CD14-positive monocyte (primary cell): ENCODE results near the gene EIF4B. TPM values are rescaled to one million over a fixed set of nuclear protein-coding genes. Genes with fewer than 3 reads are reported as not detected.

Experiments
- DNase-seq, 3 donors: peaks; one replicate each; pipeline ENCODE4 v3.0.0-alpha.2; 2011 to 2022
- H2AFZ ChIP-seq: 2 replicates; pipeline ENCODE4 v1.6.0; 2012; ENCODE audit warnings: mild to moderate bottlenecking, low read depth, low read length, inconsistent platforms; ENCODE audit not compliant: insufficient read depth, poor library complexity, severe bottlenecking
- H3K27ac ChIP-seq, 2 donors: 1 replicate in 1 of 2; 2 replicates in 1 of 2; pipeline ENCODE4 v1.5.1; 2012 to 2013; ENCODE audit warnings: low read length in 2 of 2, control low read depth in 1 of 2, inconsistent platforms in 1 of 2, low read depth in 1 of 2, mild to moderate bottlenecking in 1 of 2
- H3K27me3 ChIP-seq, 2 donors: one replicate each; pipeline versions ENCODE4 v1.6.0 to v1.6.1; 2011 to 2013; ENCODE audit warnings: low read length in 2 of 2; ENCODE audit not compliant: control insufficient read depth in 2 of 2, insufficient read depth in 2 of 2
- H3K36me3 ChIP-seq, 2 donors: replicated peaks in 1 of 2; 1 replicate in 1 of 2; 2 replicates in 1 of 2; pipeline versions ENCODE4 v1.5.1 to v1.6.1; 2012 to 2013; ENCODE audit warnings: low read length in 2 of 2, control low read depth in 1 of 2, inconsistent platforms in 1 of 2, mild to moderate bottlenecking in 1 of 2; ENCODE audit not compliant: insufficient read depth in 2 of 2, control insufficient read depth in 1 of 2
- H3K4me1 ChIP-seq, 2 donors: 1 replicate in 1 of 2; 2 replicates in 1 of 2; pipeline versions ENCODE4 v1.5.1 to v1.6.1; 2012 to 2013; ENCODE audit warnings: low read length in 2 of 2, control low read depth in 1 of 2, inconsistent platforms in 1 of 2, mild to moderate bottlenecking in 1 of 2, moderate library complexity in 1 of 2; ENCODE audit not compliant: insufficient read depth in 2 of 2, control insufficient read depth in 1 of 2
- H3K4me2 ChIP-seq: replicated peaks from 2 replicates; pipeline ENCODE3; 2012; ENCODE audit warnings: low read length, moderate library complexity, mild to moderate bottlenecking; ENCODE audit not compliant: poor library complexity, severe bottlenecking; ENCODE audit errors: extremely low read depth
- H3K4me3 ChIP-seq, 3 experiments: fragments of 200-600 bp in 1 of 3; sonication (generic) in 1 of 3; replicated peaks in 1 of 3; 1 replicate in 2 of 3; 2 replicates in 1 of 3; pipeline ENCODE4 v1.5.1; 2011 to 2013; ENCODE audit warnings: low read length in 3 of 3, mild to moderate bottlenecking in 3 of 3, control low read depth in 2 of 3, low read depth in 2 of 3, inconsistent platforms in 1 of 3, moderate library complexity in 1 of 3
- H3K79me2 ChIP-seq: 2 replicates; pipeline ENCODE4 v1.6.0; 2012; ENCODE audit warnings: mild to moderate bottlenecking, control low read depth, inconsistent platforms, low read length, moderate library complexity; ENCODE audit not compliant: insufficient read depth
- H3K9ac ChIP-seq: 2 replicates; pipeline ENCODE4 v1.6.0; 2017; ENCODE audit warnings: low read length, mild to moderate bottlenecking; ENCODE audit not compliant: insufficient read depth, poor library complexity, severe bottlenecking
- H3K9me3 ChIP-seq, 2 donors: replicated peaks in 1 of 2; 1 replicate in 1 of 2; 2 replicates in 1 of 2; pipeline versions ENCODE4 v1.5.1 to v1.6.1; 2012 to 2013; ENCODE audit warnings: low read length in 2 of 2, control low read depth in 1 of 2; ENCODE audit not compliant: control insufficient read depth in 1 of 2, insufficient read depth in 1 of 2
- H4K20me1 ChIP-seq: 2 replicates; pipeline ENCODE4 v1.6.0; 2012; ENCODE audit warnings: mild to moderate bottlenecking, low read length, control low read depth, moderate library complexity; ENCODE audit not compliant: insufficient read depth
- H3K27ac Mint-ChIP-seq, 7 donors: one replicate each; pipeline ENCODE4 v1.8.0; 2020; ENCODE audit warnings: mild to moderate bottlenecking in 7 of 7, mixed read lengths in 7 of 7, moderate library complexity in 6 of 7, inconsistent platforms in 2 of 7
- H3K27me3 Mint-ChIP-seq, 3 donors: one replicate each; pipeline ENCODE4 v1.8.0; 2021 to 2022; ENCODE audit warnings: low read depth in 3 of 3, mild to moderate bottlenecking in 3 of 3, mixed read lengths in 3 of 3, moderate library complexity in 3 of 3, inconsistent platforms in 1 of 3
- H3K36me3 Mint-ChIP-seq, 2 donors: one replicate each; pipeline ENCODE4 v1.8.0; 2020; ENCODE audit warnings: mixed read lengths in 2 of 2, inconsistent platforms in 1 of 2, mild to moderate bottlenecking in 1 of 2
- H3K4me1 Mint-ChIP-seq: one replicate; pipeline ENCODE4 v1.8.0; 2020; ENCODE audit warnings: mild to moderate bottlenecking, mixed read lengths
- H3K4me3 Mint-ChIP-seq, 2 donors: one replicate each; pipeline ENCODE4 v1.8.0; 2020; ENCODE audit warnings: mild to moderate bottlenecking in 2 of 2, mixed read lengths in 2 of 2, moderate library complexity in 1 of 2
- H3K9me3 Mint-ChIP-seq, 7 donors: one replicate each; pipeline ENCODE4 v1.8.0; 2020 to 2022; ENCODE audit warnings: mixed read lengths in 7 of 7, mild to moderate bottlenecking in 6 of 7, moderate library complexity in 6 of 7, inconsistent platforms in 2 of 7
- WGBS: methylation state at CpG from one replicate; pipeline ENCODE4 v1.1.5; 2013; ENCODE audit warnings: missing lambda C conversion rate; ENCODE audit not compliant: insufficient coverage; 5-methylcytosine and 5-hydroxymethylcytosine counted together
- intact Hi-C, 2 donors: fragments of 100-400 bp; cut with micrococcal nuclease; formaldehyde crosslinking; loops; one replicate each; pipeline versions ENCODE4 v1.15.0 to v1.15.1; 2023
- polyA plus RNA-seq, 3 donors: library from polyadenylated mRNA; depleted of rRNA in 1 of 3; unstranded in 2 of 3; stranded (reverse) in 1 of 3; fragments of 300-500 nt in 2 of 3; fragments of >200 nt in 1 of 3; fragmentation: Illumina TruSeq in 2 of 3; gene quantifications; 1 replicate in 2 of 3; 2 replicates in 1 of 3; pipeline ENCODE4 v1.2.3, GENCODE V29; 2012 to 2021
- TF ChIP-seq, protein P1 (sequence below): fragments of 200-600 bp; IDR thresholded peaks from one replicate; pipeline ENCODE4 v1.8.0; 2022; ENCODE audit warnings: antibody characterized with exemption, mild to moderate bottlenecking

The EIF4B gene
- polyA plus RNA-seq, 3 donors, result 41.2 to 185 (median 58.6) TPM

DNA sequence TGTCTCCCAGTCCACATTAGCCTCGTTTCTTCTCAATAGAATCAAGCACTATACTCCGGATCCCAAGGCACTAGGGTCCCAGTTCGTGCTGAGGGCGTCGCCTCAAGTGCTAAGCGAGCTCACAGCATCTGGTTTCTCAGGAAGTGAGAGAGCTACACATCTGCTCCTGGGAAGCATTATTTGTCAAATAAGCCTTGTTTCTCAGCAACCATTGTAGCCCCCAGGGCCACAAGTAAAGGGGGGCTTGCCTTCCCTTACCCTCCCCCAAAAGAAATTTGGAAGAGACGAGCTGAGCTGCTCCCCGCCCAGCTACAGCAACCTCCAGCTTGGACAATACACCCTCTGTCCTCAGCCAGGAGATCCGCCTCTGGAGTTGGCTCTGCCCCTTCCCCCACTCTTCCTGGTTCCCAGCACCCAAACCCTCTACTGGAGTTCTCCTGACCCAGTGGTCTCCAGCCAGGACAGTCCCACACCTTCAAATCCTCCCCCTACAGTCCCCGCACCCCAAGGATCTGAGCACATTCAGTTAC is 37.9 kb downstream of the EIF4B start:
- H3K9ac ChIP-seq, result no peak overlapping the region
- no peaks in the 10 kb centered on the region for H3K9me3 ChIP-seq
- peaks cover 23 to 36% (median 25%) of the 10 kb centered on the region in 3 donors for H3K27me3 Mint-ChIP-seq
- 78% methylated on average over 6 of the region's 10 CpGs for WGBS
- H3K4me3 ChIP-seq, result no peak overlapping the region
- no peak overlapping the region for H3K4me2 ChIP-seq
- intact Hi-C loops, result loop anchor here in 1 of 2 donors (10.0 kb wide), 1 partner anchor 51 kb away; the partner anchor contains the start of gene IGFBP6
- no peaks in the 10 kb centered on the region for H3K79me2 ChIP-seq
- H3K27me3 ChIP-seq, result peaks cover 0 to 18% of the 10 kb centered on the region in 2 donors
- H3K27ac Mint-ChIP-seq, result peak overlapping the region in 1 of 7 donors; percentile 33
- no peak overlapping the region for H3K27ac ChIP-seq
- peaks cover 12 to 16% of the 10 kb centered on the region in 2 donors for H3K4me1 ChIP-seq
- peaks cover 20 to 26% of the 10 kb centered on the region in 2 donors for H3K36me3 ChIP-seq
- H3K4me1 Mint-ChIP-seq, result peaks cover 13% of the 10 kb centered on the region
- H4K20me1 ChIP-seq, result peaks cover 3% of the 10 kb centered on the region
- peaks cover 0 to 7% (median 0%) of the 10 kb centered on the region in 7 donors for H3K9me3 Mint-ChIP-seq
- no peak for DNase-seq
- TF ChIP-seq, protein P1, sequence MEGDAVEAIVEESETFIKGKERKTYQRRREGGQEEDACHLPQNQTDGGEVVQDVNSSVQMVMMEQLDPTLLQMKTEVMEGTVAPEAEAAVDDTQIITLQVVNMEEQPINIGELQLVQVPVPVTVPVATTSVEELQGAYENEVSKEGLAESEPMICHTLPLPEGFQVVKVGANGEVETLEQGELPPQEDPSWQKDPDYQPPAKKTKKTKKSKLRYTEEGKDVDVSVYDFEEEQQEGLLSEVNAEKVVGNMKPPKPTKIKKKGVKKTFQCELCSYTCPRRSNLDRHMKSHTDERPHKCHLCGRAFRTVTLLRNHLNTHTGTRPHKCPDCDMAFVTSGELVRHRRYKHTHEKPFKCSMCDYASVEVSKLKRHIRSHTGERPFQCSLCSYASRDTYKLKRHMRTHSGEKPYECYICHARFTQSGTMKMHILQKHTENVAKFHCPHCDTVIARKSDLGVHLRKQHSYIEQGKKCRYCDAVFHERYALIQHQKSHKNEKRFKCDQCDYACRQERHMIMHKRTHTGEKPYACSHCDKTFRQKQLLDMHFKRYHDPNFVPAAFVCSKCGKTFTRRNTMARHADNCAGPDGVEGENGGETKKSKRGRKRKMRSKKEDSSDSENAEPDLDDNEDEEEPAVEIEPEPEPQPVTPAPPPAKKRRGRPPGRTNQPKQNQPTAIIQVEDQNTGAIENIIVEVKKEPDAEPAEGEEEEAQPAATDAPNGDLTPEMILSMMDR, result no peak
- H3K4me3 Mint-ChIP-seq, result no peak overlapping the region
- no peak overlapping the region for H2AFZ ChIP-seq
- peaks cover 24 to 33% of the 10 kb centered on the region in 2 donors for H3K36me3 Mint-ChIP-seq

DNA sequence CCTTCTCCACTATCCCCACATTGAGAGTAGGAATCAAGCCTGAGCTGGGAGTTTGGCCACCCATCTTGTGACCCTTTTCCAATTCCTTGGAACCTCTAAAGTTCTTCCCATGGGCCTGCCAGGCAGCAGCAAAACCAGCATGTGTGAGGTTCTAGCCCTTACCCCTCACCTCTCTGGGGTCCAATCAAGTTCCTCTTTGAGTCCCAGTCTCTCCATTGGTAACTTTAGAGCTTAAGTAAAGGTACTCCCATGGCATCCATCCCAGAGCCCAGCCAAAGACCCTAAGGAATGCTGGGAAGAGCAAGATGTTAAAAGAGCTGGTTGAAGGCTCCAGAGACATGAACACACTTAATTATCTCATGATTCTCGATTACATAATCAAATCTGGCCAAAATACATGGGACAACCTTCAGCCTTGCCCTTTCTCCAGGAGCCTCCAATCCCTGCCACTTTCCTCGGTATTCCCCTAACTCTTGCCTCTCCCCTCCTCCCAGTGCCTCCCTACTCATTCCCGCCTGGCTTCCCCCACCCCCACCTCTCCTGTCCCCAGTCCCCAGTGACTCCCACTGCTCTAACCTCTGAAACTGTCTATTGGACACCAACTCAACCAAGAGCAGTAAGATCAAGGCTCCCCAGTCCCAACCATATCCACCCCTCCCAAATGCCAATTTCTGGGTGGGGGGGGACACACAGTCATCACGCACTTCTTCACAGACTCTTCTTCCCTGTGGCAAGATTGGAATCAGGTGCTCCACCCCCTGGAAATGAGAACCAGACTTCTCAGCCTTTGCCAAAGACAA is 38.8 kb downstream of the EIF4B start:
- no peak for DNase-seq
- Histone ChIP-seq H3K9me3 (no peaks in the 10 kb centered on the region), H3K79me2 (no peaks in the 10 kb centered on the region), H3K4me1 (peaks cover 12 to 16% of the 10 kb centered on the region in 2 donors), H3K4me3 (no peak overlapping the region), H3K4me2 (no peak overlapping the region), H3K27me3 (peaks cover 0 to 18% of the 10 kb centered on the region in 2 donors), H3K9ac (no peak overlapping the region), H3K36me3 (peaks cover 10 to 16% of the 10 kb centered on the region in 2 donors), H3K27ac (no peak overlapping the region), H2AFZ (no peak overlapping the region), H4K20me1 (no peaks in the 10 kb centered on the region)
- Mint-ChIP-seq H3K36me3 (peaks cover 15 to 24% of the 10 kb centered on the region in 2 donors), H3K27ac (no peak overlapping the region), H3K27me3 (peaks cover 23 to 38% (median 25%) of the 10 kb centered on the region in 3 donors), H3K4me3 (peak overlapping the region in 1 of 2 donors; percentile 100), H3K4me1 (peaks cover 12% of the 10 kb centered on the region), H3K9me3 (peaks cover 0 to 7% (median 0%) of the 10 kb centered on the region in 7 donors)
- WGBS, result 92% methylated on average over 3 of the region's 4 CpGs
- TF ChIP-seq, protein P1, result no peak
- intact Hi-C loops, result loop anchor here in 1 of 2 donors (10.0 kb wide), 1 partner anchor 50 kb away; the partner anchor contains the start of gene IGFBP6
